Right renal pelvis (tissue), 4 donors: ENCODE measurements around the gene IFNA4. TPM values are rescaled to one million over a fixed set of nuclear protein-coding genes. Genes with fewer than 3 reads are reported as not detected.
"Not testable (repeated sequence)": the region's sequence is repeated elsewhere in the genome, so short reads cannot be mapped to it uniquely, and the experiment has no call there.

ENCODE experiments used
- DNase-seq, 4 donors: peaks; one replicate each; pipeline ENCODE4 v3.0.0-alpha.2; 2013; ENCODE audit warnings: low read depth in 4 of 4, low spot score in 3 of 4, missing footprints in 1 of 4
- polyA plus RNA-seq, 4 donors: library from polyadenylated mRNA; unstranded; fragments of 120-200 nt; gene quantifications; one replicate each; pipeline ENCODE4 v1.2.1, GENCODE V29; 2013; ENCODE audit not compliant: insufficient read length in 4 of 4

IFNA4 gene
- polyA plus RNA-seq, 4 donors: 0.21 TPM; not detected in 3

DNA sequence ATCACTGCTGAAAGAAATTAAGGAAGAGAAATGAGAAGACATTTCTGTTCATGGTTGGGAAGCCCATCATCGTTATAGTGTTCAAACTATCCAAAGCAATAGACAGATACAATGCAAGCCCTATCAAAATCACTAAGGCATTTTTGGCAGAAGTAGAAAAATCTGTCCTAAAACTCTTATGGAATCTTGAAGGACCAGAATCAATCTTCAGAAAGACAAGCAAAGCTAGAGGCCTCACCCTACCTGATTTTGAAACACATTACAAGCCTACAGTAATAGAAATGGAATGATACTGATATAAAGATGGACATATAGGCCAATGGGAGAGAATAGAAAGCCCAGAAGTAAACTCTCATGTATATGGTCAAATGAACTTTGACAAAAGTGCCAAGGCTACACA lies 16.0 kb downstream of the IFNA4 start:
- no peak for DNase-seq

- DNase-seq: not testable (repeated sequence)
Observed at GRCh38 chr9:21166560-21166959, 20.8 kb downstream of the IFNA4 start, which contains the start of gene IFNA21. Gene IFNA21 (minus strand): TSS chr9:21166660. CDS start chr9:21166612, 48 bp downstream.

GRCh38 chr9:21165516-21165915 lies 21.9 kb downstream of the IFNA4 start:
- no peak for DNase-seq

DNA sequence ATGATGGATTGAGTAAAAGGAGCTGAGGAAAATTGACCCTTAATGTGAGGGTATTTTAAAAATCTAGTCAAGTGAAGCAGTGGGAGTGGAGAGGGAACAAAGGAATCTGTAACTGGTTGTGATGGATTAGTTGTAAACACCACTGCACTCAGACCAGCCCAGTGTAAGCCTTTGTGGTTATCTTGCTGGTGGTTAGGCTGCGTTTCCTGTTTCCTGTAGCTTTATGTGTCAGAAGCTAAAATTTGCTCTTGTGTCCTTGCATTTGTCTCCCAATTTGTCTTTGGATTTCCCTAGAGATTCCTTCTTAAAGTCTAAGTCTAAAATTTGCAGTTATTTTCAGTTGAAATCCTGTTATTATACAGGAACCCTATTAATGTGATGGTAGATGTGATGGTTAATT lies 27.2 kb downstream of the IFNA4 start:
- no peak for DNase-seq

GRCh38 chr9:21155501-21155900 lies 31.9 kb downstream of the IFNA4 start:
- no peak for DNase-seq

- DNase-seq: no peak
Observed at GRCh38 chr9:21154018-21154608, 33.3 kb downstream of the IFNA4 start.

DNA sequence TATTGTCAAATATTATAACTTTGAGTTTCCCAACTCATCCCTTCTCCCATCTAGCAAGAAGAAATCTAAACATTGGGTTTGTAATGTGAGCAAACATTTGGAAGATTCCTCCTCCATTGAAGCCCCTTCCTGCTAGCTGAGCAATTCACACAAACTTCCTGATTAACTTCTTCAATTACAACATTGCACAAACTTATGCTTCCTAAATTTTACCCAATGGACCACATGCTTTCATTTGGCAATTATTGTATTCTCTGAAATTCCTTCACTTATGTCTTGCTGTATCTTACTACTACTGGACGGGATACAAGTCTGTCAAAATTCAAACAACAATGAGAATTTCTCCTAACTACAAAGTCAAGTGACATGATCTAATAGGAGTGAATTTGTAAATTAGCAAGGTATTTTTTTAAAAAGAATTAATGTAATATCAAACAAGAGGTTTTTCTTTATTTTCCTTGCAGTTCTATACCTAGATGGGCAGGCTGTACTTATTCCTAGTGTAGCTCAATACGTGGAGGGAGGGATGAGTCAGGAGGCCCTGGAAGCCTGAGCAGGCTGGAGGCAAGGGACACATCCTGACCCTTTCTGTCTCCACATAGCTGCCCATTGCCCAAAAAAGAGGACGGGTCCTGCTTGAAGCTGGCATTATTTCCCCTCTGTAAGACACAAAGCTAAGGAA lies 33.9 kb downstream of the IFNA4 start:
- DNase-seq: no peak

- no peak for DNase-seq
Observed at GRCh38 chr9:21144603-21145002, 42.8 kb downstream of the IFNA4 start.

GRCh38 chr9:21141427-21141882 lies 45.9 kb downstream of the IFNA4 start, which contains the start of gene IFNW1:
Gene IFNW1 (minus strand): TSS chr9:21141832. CDS start chr9:21141570, 262 bp downstream.
- DNase-seq: no peak

GRCh38 chr9:21137020-21137419 lies 50.4 kb downstream of the IFNA4 start:
- DNase-seq: no peak

Other genes with a start within 250 kb of the IFNA4 start
- 1 to 10 TPM; 2.8 to 3.7 (median 3.4) TPM for gene HACD4, start 155.9 kb downstream of the IFNA4 start, polyA plus RNA-seq
- gene IFNB1, start 109.6 kb downstream of the IFNA4 start, polyA plus RNA-seq: not detected
- gene IFNW1, start 45.8 kb downstream of the IFNA4 start, polyA plus RNA-seq: not detected
- gene IFNA21, start 20.9 kb downstream of the IFNA4 start, polyA plus RNA-seq: not detected
- not detected for gene IFNA7, start 14.6 kb upstream of the IFNA4 start, polyA plus RNA-seq
- gene IFNA10, start 19.6 kb upstream of the IFNA4 start, polyA plus RNA-seq: not detected
- gene IFNA16, start 29.7 kb upstream of the IFNA4 start, polyA plus RNA-seq: not detected
- gene IFNA17, start 40.6 kb upstream of the IFNA4 start, polyA plus RNA-seq: not detected
- not detected for gene IFNA14, start 52.4 kb upstream of the IFNA4 start, polyA plus RNA-seq
- not detected for gene IFNA5, start 117.7 kb upstream of the IFNA4 start, polyA plus RNA-seq
- 10 to 100 TPM; 46.5 to 59.0 (median 57.0) TPM for gene KLHL9, start 147.8 kb upstream of the IFNA4 start, polyA plus RNA-seq
- not detected for gene IFNA6, start 163.3 kb upstream of the IFNA4 start, polyA plus RNA-seq
- not detected for gene IFNA13, start 180.5 kb upstream of the IFNA4 start, polyA plus RNA-seq
- not detected for gene IFNA2, start 197.8 kb upstream of the IFNA4 start, polyA plus RNA-seq
- gene IFNA8, start 221.5 kb upstream of the IFNA4 start, polyA plus RNA-seq: not detected